Mesodermal cell (in vitro differentiated cells): ENCODE data around the gene ITGB2.

Experiments used
- H3K27ac ChIP-seq: 2 replicates; pipeline ENCODE4 v1.7.0; 2013; ENCODE audit warnings: mild to moderate bottlenecking, low read depth, low read length, moderate library complexity; ENCODE audit not compliant: severe bottlenecking
- H3K36me3 ChIP-seq: 2 replicates; pipeline ENCODE4 v1.7.1; 2013; ENCODE audit warnings: mild to moderate bottlenecking, low read length, moderate library complexity; ENCODE audit not compliant: control insufficient read depth, insufficient read depth
- H3K4me1 ChIP-seq: one replicate; pipeline ENCODE4 v1.7.1; 2013; ENCODE audit warnings: mild to moderate bottlenecking, low read length; ENCODE audit not compliant: insufficient read depth, control insufficient read depth, poor library complexity, severe bottlenecking
- H3K4me3 ChIP-seq: 2 replicates; pipeline ENCODE4 v1.7.0; 2013; ENCODE audit warnings: low read length, control low read depth, mild to moderate bottlenecking; ENCODE audit not compliant: insufficient read depth, poor library complexity, severe bottlenecking; ENCODE audit errors: extremely low read depth
- H3K9me3 ChIP-seq: 2 replicates; pipeline ENCODE4 v1.7.1; 2013; ENCODE audit warnings: mild to moderate bottlenecking, low read length, moderate library complexity; ENCODE audit not compliant: control insufficient read depth
- WGBS, 2 experiments: methylation state at CpG; one replicate each; pipeline ENCODE4 v1.1.5; 2013; ENCODE audit warnings: missing lambda C conversion rate in 2 of 2; ENCODE audit not compliant: insufficient coverage in 2 of 2; 5-methylcytosine and 5-hydroxymethylcytosine counted together

Gene ITGB2

DNA sequence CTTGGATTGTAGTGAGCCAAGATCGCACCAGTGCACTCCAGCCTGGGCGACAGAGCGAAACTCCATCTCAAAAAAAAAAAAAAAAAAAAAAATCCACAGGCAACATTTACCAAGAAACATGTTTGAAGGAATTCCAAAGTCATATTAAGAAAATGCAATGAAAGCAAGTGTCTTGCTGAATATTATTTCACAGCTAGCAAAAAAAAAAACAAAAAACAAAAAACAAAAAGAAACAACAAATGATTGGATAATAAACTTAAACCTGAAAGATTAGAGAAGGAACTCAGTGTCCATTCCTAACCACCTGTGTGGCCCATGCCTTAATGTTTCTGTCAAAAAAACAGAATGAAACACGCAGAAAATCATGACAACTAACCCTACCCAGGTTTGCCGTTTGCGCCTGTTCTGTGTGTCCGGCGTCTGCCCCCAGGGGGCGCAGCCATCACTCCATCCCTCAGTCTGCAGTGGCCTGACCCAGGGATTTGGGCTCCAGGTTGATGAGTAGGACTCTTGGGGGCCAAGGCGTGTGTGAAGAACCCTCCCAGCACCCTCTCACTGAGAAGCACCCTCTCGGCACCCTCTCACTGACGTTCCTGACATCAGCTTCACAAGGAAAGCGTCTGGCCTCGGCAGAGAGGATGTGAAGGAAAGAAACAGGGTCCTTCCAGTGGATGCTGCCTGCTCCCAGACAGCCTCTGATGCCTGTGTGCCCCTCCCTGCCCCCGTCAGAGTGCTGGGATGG, 28.0 kb downstream of the ITGB2 start:
- no peak overlapping the region for H3K27ac ChIP-seq
- 19 to 36% methylated on average over 6 to 9 of the region's 15 CpGs for WGBS, 2 experiments

DNA sequence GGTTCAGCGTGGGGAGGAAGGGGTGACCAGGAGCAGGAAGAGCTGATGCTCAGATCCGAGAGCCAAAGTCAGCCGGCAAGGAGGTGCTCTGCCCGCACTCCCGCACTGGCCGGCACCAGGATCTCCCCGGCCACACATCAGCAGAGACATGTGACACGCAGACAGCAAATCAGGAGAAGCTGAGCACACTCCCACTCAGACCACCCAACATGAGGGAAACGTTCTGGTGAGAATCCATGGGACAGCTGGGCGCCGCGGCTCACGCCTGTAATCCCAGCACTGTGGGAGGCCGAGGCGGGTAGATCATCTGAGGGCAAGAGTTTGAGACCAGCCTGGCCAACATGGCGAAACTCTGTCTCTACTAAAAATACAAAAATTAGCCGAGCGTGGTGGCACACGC, 28.6 kb downstream of the ITGB2 start:
- H3K4me1 ChIP-seq = no peaks in the 10 kb centered on the region
- WGBS, 2 experiments = 84 to 88% methylated on average over 8 to 16 of the region's 19 CpGs
- H3K27ac ChIP-seq = no peak overlapping the region
- no peaks in the 10 kb centered on the region for H3K36me3 ChIP-seq
- H3K4me3 ChIP-seq = no peak overlapping the region
- no peaks in the 10 kb centered on the region for H3K9me3 ChIP-seq

More for the DNA sequence above, 28.0 kb downstream of the ITGB2 start:
- no peaks in the 10 kb centered on the region for H3K36me3 ChIP-seq
- H3K9me3 ChIP-seq = no peaks in the 10 kb centered on the region
- H3K4me3 ChIP-seq = no peak overlapping the region
- no peaks in the 10 kb centered on the region for H3K4me1 ChIP-seq

DNA sequence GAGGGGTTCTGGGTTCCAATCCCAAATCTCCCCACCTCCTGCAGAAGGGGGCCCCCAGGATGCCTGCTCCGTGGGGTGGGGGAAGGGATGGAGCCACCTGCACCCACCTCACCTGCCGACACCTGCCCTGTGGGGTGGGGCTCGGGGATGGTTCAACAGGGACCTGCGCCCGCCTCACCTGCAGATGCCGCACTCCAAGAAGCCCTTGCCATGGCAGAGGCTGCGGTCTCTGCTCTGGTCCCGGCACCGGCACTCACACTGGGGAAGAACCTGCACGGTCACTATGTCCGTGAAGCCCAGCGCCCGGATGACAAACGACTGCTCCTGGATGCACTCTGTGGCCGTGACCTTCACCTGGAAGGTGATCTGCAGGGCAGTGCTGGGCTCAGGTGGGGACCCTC, 29.1 kb downstream of the ITGB2 start:
- no peaks in the 10 kb centered on the region for H3K36me3 ChIP-seq
- H3K27ac ChIP-seq = no peak overlapping the region
- no peak overlapping the region for H3K4me3 ChIP-seq
- no peaks in the 10 kb centered on the region for H3K4me1 ChIP-seq
- 93 to 95% methylated on average over 13 to 14 of the region's 15 CpGs for WGBS, 2 experiments
- H3K9me3 ChIP-seq = no peaks in the 10 kb centered on the region

DNA sequence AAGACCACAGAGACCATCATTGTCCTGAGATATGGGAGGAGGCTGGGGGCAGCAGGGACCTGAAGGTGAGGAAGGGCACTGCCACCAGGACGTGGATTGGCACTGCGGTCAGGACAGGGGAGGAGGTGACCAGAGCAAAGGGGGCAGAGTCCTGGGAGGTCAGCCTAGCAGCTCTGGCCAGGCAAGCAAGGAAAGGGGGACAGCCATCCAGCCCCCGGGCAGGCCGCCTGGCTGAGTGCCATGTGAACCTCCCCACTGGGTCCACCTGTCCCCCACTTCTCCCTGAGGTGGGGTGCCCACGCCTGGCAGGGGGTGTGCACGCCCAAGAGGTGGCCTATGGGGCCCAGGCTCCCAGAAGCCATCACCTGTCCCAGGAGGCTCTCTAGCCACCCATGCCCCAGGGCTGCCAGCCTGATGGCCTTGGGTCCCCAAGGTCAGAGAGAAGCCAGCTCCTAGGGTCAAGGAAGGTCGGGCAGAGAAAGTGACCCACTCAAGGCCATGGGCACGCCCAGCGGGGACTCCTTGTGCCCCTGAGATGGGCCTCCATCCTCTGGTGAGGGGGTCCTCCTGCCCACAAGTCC, 29.6 kb downstream of the ITGB2 start:
- Histone ChIP-seq H3K36me3 (no peaks in the 10 kb centered on the region), H3K4me3 (no peak overlapping the region)
- 83 to 92% methylated on average over 7 to 9 of the region's 9 CpGs for WGBS, 2 experiments

DNA sequence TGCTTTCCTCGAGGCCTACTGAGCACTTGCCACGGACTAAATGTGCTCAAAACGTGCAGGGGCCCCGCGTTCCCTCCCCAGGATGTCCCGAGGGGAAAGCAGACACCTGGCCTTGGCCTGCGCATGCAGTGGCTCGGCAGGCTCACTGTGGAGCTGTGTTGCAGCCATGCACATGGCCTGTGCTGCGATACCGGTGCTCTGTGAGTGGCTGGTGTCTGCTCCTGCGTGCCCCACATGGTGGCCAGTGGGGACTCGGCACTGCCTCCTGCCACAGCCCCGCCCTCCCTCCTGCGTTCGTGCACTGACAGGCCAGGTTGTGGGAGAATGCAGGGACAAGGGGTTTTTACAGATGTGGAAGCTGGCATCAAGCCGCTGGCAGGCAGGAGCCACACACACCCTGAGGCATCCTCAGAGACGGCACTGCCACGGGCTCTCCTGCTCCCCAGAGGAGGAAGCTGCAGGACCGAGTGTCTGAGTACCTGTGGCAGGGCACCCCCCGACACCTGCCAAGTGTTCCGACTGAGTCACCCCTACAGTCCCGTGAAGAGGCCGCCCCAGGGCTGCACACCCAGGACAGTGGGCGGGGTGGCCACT, 30.3 kb downstream of the ITGB2 start:
- H3K27ac ChIP-seq = no peak overlapping the region
- 89 to 90% methylated on average over 18 to 21 of the region's 24 CpGs for WGBS, 2 experiments
- H3K9me3 ChIP-seq = no peaks in the 10 kb centered on the region
- no peaks in the 10 kb centered on the region for H3K4me1 ChIP-seq
- H3K36me3 ChIP-seq = no peaks in the 10 kb centered on the region
- no peak overlapping the region for H3K4me3 ChIP-seq

More for the DNA sequence above, 29.6 kb downstream of the ITGB2 start:
- Histone ChIP-seq H3K27ac (no peak overlapping the region), H3K9me3 (no peaks in the 10 kb centered on the region), H3K4me1 (no peaks in the 10 kb centered on the region)

DNA sequence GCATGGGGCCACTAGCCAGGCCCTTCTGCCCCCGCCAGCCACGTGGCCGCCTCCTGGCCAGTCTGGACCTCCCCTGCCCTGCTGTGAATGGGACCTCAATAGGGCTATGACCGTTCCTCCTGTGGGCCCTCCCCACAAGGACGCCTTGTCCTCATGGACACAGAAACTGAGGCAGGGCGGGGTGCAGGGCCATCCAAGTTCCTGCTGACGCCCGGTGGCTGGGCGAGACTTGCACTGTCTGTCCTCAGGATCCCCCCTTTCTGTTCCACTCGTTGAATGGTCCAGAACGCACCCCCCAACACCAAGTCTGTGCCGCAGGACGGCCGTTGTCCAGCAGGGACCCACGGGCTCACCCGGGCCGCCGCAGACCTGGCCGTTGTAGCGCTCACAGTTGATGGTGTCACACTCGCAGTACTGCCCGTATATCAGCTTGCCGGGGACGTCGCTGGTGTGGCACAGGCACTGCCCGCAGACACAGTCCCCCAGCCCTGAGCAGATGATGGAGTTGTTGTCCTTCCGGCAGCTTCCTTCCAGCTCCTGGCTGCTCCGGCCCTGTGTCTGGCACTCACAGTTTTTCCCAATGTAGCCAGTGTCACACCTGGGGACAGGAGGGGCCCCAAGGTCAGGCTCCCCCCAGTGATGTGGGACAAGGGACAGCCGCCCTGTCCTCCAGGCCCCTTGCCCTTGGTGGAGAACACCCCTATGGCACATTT, 30.9 kb downstream of the ITGB2 start:
- H3K36me3 ChIP-seq = no peaks in the 10 kb centered on the region
- H3K27ac ChIP-seq = no peak overlapping the region
- no peaks in the 10 kb centered on the region for H3K9me3 ChIP-seq
- 94 to 96% methylated on average over 29 of the region's 29 CpGs for WGBS, 2 experiments
- H3K4me1 ChIP-seq = no peaks in the 10 kb centered on the region
- H3K4me3 ChIP-seq = no peak overlapping the region

DNA sequence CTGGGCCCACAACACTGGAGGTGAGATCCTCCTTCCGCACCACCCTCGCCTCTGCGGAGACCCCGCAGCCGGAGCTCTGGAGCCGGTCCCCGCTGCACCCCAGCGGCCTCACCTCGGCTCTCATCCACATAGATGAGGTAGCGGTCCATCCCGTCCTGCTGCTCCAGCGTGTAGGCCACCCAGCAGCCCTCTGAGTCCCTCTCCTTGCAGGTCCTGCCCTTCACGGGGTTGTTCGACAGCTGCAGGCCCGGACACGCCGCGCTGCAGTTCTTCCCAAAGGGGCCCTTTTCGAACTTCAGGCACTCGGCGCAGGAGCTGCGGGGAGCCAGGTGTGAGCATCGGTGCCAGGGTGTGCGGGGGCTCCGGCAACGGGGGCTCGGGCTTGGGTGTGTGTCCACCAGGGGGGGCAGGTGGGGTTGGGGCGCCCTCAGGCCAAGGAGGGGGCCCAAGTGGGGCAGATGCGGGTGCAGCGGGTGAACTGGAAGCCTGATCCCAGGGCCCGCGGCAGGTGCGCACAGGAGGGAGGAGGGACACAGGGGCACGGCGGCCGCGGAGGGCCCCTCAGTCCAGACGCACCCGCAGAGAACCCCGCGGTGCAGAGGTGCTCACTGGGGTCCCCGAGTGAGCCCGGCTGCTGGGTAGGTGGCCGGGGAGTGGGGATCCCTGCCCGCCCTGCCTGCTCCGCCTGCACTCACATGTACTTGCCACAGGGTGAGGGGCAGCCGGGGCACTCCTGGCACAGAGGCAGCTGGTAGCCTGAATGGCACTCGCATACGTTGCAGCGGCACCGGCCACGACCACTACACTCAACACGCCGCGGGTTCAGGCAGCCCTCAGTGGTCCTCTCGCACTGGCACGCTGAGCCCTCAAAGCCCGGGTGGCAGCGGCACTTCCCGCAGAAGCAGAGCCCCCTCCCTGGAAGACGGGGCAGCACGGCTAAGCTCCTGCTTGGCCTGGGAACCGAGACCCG, 31.8 kb downstream of the ITGB2 start:
- 93 to 94% methylated on average over 58 of the region's 64 CpGs for WGBS, 2 experiments

DNA sequence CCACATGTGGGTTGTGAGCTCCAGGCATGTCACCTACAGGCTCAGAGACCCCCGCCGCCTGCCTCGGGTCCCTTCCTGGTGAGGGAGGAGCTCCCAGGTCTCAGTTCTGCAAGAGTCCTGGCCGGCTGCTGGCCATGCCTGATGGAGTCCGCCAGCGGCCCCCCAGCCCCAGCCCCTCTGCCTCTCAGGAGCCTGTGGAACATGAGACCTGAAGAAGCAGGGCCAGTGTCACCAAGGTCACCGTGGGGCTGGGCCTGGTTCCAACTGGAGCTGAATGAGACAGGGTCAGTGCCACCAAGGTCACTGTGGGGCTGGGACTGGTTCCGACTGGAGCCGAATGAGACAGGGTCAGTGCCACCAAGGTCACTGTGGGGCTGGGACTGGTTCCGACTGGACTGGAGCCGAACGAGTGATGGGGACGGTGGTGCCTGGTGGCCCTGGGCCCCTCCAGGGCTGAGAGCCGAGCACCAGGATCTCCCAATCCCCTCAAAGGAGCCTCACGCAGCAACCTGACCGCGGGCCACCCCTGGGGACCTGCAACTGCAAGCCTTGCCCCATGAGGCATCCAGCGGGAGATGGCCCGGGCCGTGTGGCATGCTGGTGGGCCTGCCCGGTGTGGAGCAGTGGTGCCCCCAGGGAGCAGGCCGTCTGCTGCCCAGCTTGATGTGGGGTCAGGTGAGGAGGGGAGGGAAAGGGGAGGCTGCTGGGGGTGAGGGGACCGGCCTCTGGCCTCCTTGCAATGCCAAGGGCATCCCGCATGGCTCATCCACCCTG, 32.7 kb downstream of the ITGB2 start:
- Histone ChIP-seq H3K27ac (no peak overlapping the region), H3K4me3 (no peak overlapping the region), H3K36me3 (no peaks in the 10 kb centered on the region), H3K4me1 (no peaks in the 10 kb centered on the region), H3K9me3 (no peaks in the 10 kb centered on the region)
- 90 to 92% methylated on average over 17 to 24 of the region's 24 CpGs for WGBS, 2 experiments

More for the DNA sequence above, 31.8 kb downstream of the ITGB2 start:
- Histone ChIP-seq H3K4me3 (no peak overlapping the region), H3K4me1 (no peaks in the 10 kb centered on the region), H3K27ac (no peak overlapping the region), H3K36me3 (no peaks in the 10 kb centered on the region), H3K9me3 (no peaks in the 10 kb centered on the region)

DNA sequence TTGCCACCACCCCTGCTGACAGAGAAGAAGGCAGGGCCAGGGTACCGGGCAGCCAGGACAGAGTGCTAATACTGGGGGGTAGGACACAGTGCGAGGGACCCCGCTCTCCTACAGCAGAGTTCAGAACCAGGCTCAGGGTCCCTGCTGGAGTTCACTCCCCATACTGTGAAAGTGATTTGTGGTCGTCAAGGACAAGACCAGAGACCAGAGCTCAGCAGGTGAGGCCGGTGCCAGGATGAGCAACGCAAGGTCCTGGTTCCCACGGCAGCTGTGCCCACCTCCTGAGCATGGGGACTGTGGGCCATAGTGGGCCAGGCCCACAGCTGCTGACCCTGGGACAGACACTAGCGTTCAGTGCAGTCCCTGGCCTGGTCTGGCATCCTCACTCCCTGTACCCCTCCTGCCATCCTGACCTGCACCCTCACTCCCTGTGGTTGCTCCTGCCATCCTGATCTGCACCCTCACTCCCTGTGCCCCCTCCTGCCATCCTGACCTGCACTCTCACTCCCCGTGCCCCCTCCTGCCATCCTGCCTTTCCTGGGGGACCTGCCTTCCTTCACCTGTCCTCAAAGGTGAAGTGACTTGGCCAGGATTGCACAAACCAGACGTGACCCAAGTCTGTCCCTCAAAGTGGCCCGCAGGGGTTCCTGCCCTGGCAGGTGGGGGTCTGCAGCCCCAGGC, 33.4 kb downstream of the ITGB2 start:
- no peaks in the 10 kb centered on the region for H3K9me3 ChIP-seq
- no peak overlapping the region for H3K27ac ChIP-seq
- no peak overlapping the region for H3K4me3 ChIP-seq
- H3K36me3 ChIP-seq = no peaks in the 10 kb centered on the region
- no peaks in the 10 kb centered on the region for H3K4me1 ChIP-seq
- WGBS, 2 experiments = 88 to 92% methylated on average over 11 of the region's 11 CpGs
